ENCODE measurements around the gene RANBP17.
"Not testable (repeated sequence)": the region's sequence is repeated elsewhere in the genome, so short reads cannot be mapped to it uniquely, and the experiment has no call there.

The RANBP17 gene

GRCh38 chr5:170941788-170942187 is 80.0 kb downstream of the RANBP17 start:
- no peak for DNase-seq (ENCODE audit: low read depth in 2 of 2)

- no peak for DNase-seq (ENCODE audit: low read depth in 2 of 2)
Observed at GRCh38 chr5:170945275-170945674, 83.5 kb downstream of the RANBP17 start.

- no peak for DNase-seq (ENCODE audit: low read depth in 2 of 2)
Observed at GRCh38 chr5:170960567-170960966, 98.7 kb downstream of the RANBP17 start.

- no peak for DNase-seq (ENCODE audit: low read depth in 2 of 2)
Observed at GRCh38 chr5:170963521-170963920, 101.7 kb downstream of the RANBP17 start.

- DNase-seq (ENCODE audit: low read depth in 2 of 2): no peak
Observed at GRCh38 chr5:170974461-170974860, 112.6 kb downstream of the RANBP17 start.

GRCh38 chr5:170980261-170980660 is 118.4 kb downstream of the RANBP17 start:
- DNase-seq (ENCODE audit: low read depth in 2 of 2): not testable (repeated sequence)

- DNase-seq (ENCODE audit: low read depth in 2 of 2): no peak
Observed at GRCh38 chr5:170985486-170985885, 123.7 kb downstream of the RANBP17 start.

GRCh38 chr5:170986598-170986997 is 124.8 kb downstream of the RANBP17 start:
- DNase-seq (ENCODE audit: low read depth in 2 of 2): no peak

GRCh38 chr5:170993476-170993875 is 131.7 kb downstream of the RANBP17 start:
- DNase-seq (ENCODE audit: low read depth in 2 of 2): no peak

- no peak for DNase-seq (ENCODE audit: low read depth in 2 of 2)
Observed at GRCh38 chr5:171010086-171010485, 148.3 kb downstream of the RANBP17 start.

- no peak for DNase-seq (ENCODE audit: low read depth in 2 of 2)
Observed at GRCh38 chr5:171010816-171011215, 149.0 kb downstream of the RANBP17 start.

GRCh38 chr5:171023508-171023907 is 161.7 kb downstream of the RANBP17 start:
- no peak for DNase-seq (ENCODE audit: low read depth in 2 of 2)

- DNase-seq (ENCODE audit: low read depth in 2 of 2): no peak
Observed at GRCh38 chr5:171024084-171024483, 162.3 kb downstream of the RANBP17 start.

- DNase-seq (ENCODE audit: low read depth in 2 of 2): no peak
Observed at GRCh38 chr5:171029401-171029800, 167.6 kb downstream of the RANBP17 start.

GRCh38 chr5:171031977-171032376 is 170.2 kb downstream of the RANBP17 start:
- no peak for DNase-seq (ENCODE audit: low read depth in 2 of 2)

- no peak for DNase-seq (ENCODE audit: low read depth in 2 of 2)
Observed at GRCh38 chr5:171032435-171032973, 170.7 kb downstream of the RANBP17 start.

GRCh38 chr5:171041893-171042292 is 180.1 kb downstream of the RANBP17 start:
- DNase-seq (ENCODE audit: low read depth in 2 of 2): not testable (repeated sequence)

GRCh38 chr5:171050916-171051315 is 189.1 kb downstream of the RANBP17 start:
- DNase-seq (ENCODE audit: low read depth in 2 of 2): no peak

GRCh38 chr5:171055875-171056454 is 194.1 kb downstream of the RANBP17 start:
- no peak for DNase-seq (ENCODE audit: low read depth in 2 of 2)

- DNase-seq (ENCODE audit: low read depth in 2 of 2): no peak
Observed at GRCh38 chr5:171067540-171068130, 205.8 kb downstream of the RANBP17 start.

- DNase-seq (ENCODE audit: low read depth in 2 of 2): no peak
Observed at GRCh38 chr5:171074747-171075146, 212.9 kb downstream of the RANBP17 start.

GRCh38 chr5:171080186-171080938 is 218.5 kb downstream of the RANBP17 start:
- DNase-seq (ENCODE audit: low read depth in 2 of 2): no peak

GRCh38 chr5:171081319-171081718 is 219.5 kb downstream of the RANBP17 start:
- no peak for DNase-seq (ENCODE audit: low read depth in 2 of 2)

All from stimulated activated CD8-positive, alpha-beta memory T cell treated with anti-CD3 and anti-CD28 coated beads, Interleukin-7, amount 100 ng/mL, for 1 hour (primary cell).